Measurements from ENCODE around the gene THSD4.
A peak's percentile ranks its signal among the peaks of the same experiment; 100 is the strongest.
"Not testable (repeated sequence)": the region's sequence is repeated elsewhere in the genome, so short reads cannot be mapped to it uniquely, and the experiment has no call there.

The THSD4 gene

GRCh38 chr15:71197620-71198019 is 82.3 kb downstream of the THSD4 start:
- no peaks in the 10 kb centered on the region for H3K27me3 ChIP-seq (replicated peaks; ENCODE audit: control insufficient read depth, insufficient read depth, low read length)
- no peak overlapping the region for H3K9ac ChIP-seq (ENCODE audit: low read length)
- H3K4me3 ChIP-seq (ENCODE audit: low read length): no peak overlapping the region
- H3K4me1 ChIP-seq (ENCODE audit: control insufficient read depth, insufficient read depth, low read length): no peaks in the 10 kb centered on the region
- no peaks in the 10 kb centered on the region for H3K36me3 ChIP-seq (ENCODE audit: control insufficient read depth, insufficient read depth, low read length, severe bottlenecking)
- H3K9me3 ChIP-seq (ENCODE audit: control insufficient read depth, low read length): no peaks in the 10 kb centered on the region
- DNase-seq (ENCODE audit: low read depth): no peak

GRCh38 chr15:71198846-71199245 is 83.6 kb downstream of the THSD4 start:
- H3K9me3 ChIP-seq (ENCODE audit: control insufficient read depth, low read length): no peaks in the 10 kb centered on the region
- peaks cover 3% of the 10 kb centered on the region for H3K4me1 ChIP-seq (ENCODE audit: control insufficient read depth, insufficient read depth, low read length)
- H3K27me3 ChIP-seq (replicated peaks; ENCODE audit: control insufficient read depth, insufficient read depth, low read length): no peaks in the 10 kb centered on the region
- no peak for DNase-seq (ENCODE audit: low read depth)
- no peaks in the 10 kb centered on the region for H3K36me3 ChIP-seq (ENCODE audit: control insufficient read depth, insufficient read depth, low read length, severe bottlenecking)
- no peak overlapping the region for H3K4me3 ChIP-seq (ENCODE audit: low read length)
- no peak overlapping the region for H3K9ac ChIP-seq (ENCODE audit: low read length)

- H3K36me3 ChIP-seq (ENCODE audit: control insufficient read depth, insufficient read depth, low read length, severe bottlenecking): no peaks in the 10 kb centered on the region
- no peak overlapping the region for H3K4me3 ChIP-seq (ENCODE audit: low read length)
- no peaks in the 10 kb centered on the region for H3K27me3 ChIP-seq (replicated peaks; ENCODE audit: control insufficient read depth, insufficient read depth, low read length)
- peaks cover 7% of the 10 kb centered on the region for H3K4me1 ChIP-seq (ENCODE audit: control insufficient read depth, insufficient read depth, low read length)
- no peak for DNase-seq (ENCODE audit: low read depth)
- no peaks in the 10 kb centered on the region for H3K9me3 ChIP-seq (ENCODE audit: control insufficient read depth, low read length)
- H3K9ac ChIP-seq (ENCODE audit: low read length): no peak overlapping the region
These were observed 84.4 kb downstream of the THSD4 start for GRCh38 chr15:71199384-71200351.

GRCh38 chr15:71201477-71201876 is 86.2 kb downstream of the THSD4 start:
- no peaks in the 10 kb centered on the region for H3K9me3 ChIP-seq (ENCODE audit: control insufficient read depth, low read length)
- H3K27me3 ChIP-seq (replicated peaks; ENCODE audit: control insufficient read depth, insufficient read depth, low read length): no peaks in the 10 kb centered on the region
- no peak overlapping the region for H3K9ac ChIP-seq (ENCODE audit: low read length)
- H3K4me1 ChIP-seq (ENCODE audit: control insufficient read depth, insufficient read depth, low read length): peaks cover 7% of the 10 kb centered on the region
- no peak overlapping the region for H3K4me3 ChIP-seq (ENCODE audit: low read length)
- no peak for DNase-seq (ENCODE audit: low read depth)
- no peaks in the 10 kb centered on the region for H3K36me3 ChIP-seq (ENCODE audit: control insufficient read depth, insufficient read depth, low read length, severe bottlenecking)

GRCh38 chr15:71202712-71203111 is 87.4 kb downstream of the THSD4 start:
- no peak overlapping the region for H3K9ac ChIP-seq (ENCODE audit: low read length)
- no peak for DNase-seq (ENCODE audit: low read depth)
- no peaks in the 10 kb centered on the region for H3K27me3 ChIP-seq (replicated peaks; ENCODE audit: control insufficient read depth, insufficient read depth, low read length)
- H3K36me3 ChIP-seq (ENCODE audit: control insufficient read depth, insufficient read depth, low read length, severe bottlenecking): no peaks in the 10 kb centered on the region
- H3K4me1 ChIP-seq (ENCODE audit: control insufficient read depth, insufficient read depth, low read length): peaks cover 7% of the 10 kb centered on the region
- no peaks in the 10 kb centered on the region for H3K9me3 ChIP-seq (ENCODE audit: control insufficient read depth, low read length)
- H3K4me3 ChIP-seq (ENCODE audit: low read length): no peak overlapping the region

GRCh38 chr15:71203586-71204474 is 88.6 kb downstream of the THSD4 start:
- H3K9ac ChIP-seq (ENCODE audit: low read length): no peak overlapping the region
- peaks cover 7% of the 10 kb centered on the region for H3K4me1 ChIP-seq (ENCODE audit: control insufficient read depth, insufficient read depth, low read length)
- H3K9me3 ChIP-seq (ENCODE audit: control insufficient read depth, low read length): no peaks in the 10 kb centered on the region
- H3K36me3 ChIP-seq (ENCODE audit: control insufficient read depth, insufficient read depth, low read length, severe bottlenecking): no peaks in the 10 kb centered on the region
- H3K4me3 ChIP-seq (ENCODE audit: low read length): no peak overlapping the region
- H3K27me3 ChIP-seq (replicated peaks; ENCODE audit: control insufficient read depth, insufficient read depth, low read length): no peaks in the 10 kb centered on the region
- DNase-seq (ENCODE audit: low read depth): peak; percentile 16

- Histone ChIP-seq H3K4me3 (ENCODE audit: low read length) (no peak overlapping the region), H3K27me3 (replicated peaks; ENCODE audit: control insufficient read depth, insufficient read depth, low read length) (no peaks in the 10 kb centered on the region), H3K36me3 (ENCODE audit: control insufficient read depth, insufficient read depth, low read length, severe bottlenecking) (no peaks in the 10 kb centered on the region)
These were observed 91.9 kb downstream of the THSD4 start for GRCh38 chr15:71207141-71207540.

GRCh38 chr15:71212146-71212545 is 96.9 kb downstream of the THSD4 start:
- no peak for DNase-seq (ENCODE audit: low read depth)
- Histone ChIP-seq H3K27me3 (replicated peaks; ENCODE audit: control insufficient read depth, insufficient read depth, low read length) (no peaks in the 10 kb centered on the region), H3K9me3 (ENCODE audit: control insufficient read depth, low read length) (no peaks in the 10 kb centered on the region), H3K36me3 (ENCODE audit: control insufficient read depth, insufficient read depth, low read length, severe bottlenecking) (no peaks in the 10 kb centered on the region), H3K4me1 (ENCODE audit: control insufficient read depth, insufficient read depth, low read length) (peaks cover 5% of the 10 kb centered on the region), H3K4me3 (ENCODE audit: low read length) (peak overlapping the region; percentile 28), H3K9ac (ENCODE audit: low read length) (no peak overlapping the region)

More at GRCh38 chr15:71207141-71207540, 91.9 kb downstream of the THSD4 start:
- H3K9ac ChIP-seq (ENCODE audit: low read length): no peak overlapping the region
- no peaks in the 10 kb centered on the region for H3K9me3 ChIP-seq (ENCODE audit: control insufficient read depth, low read length)
- peaks cover 7% of the 10 kb centered on the region for H3K4me1 ChIP-seq (ENCODE audit: control insufficient read depth, insufficient read depth, low read length)
- no peak for DNase-seq (ENCODE audit: low read depth)

- H3K36me3 ChIP-seq (ENCODE audit: control insufficient read depth, insufficient read depth, low read length, severe bottlenecking); H3K9ac ChIP-seq (ENCODE audit: low read length); DNase-seq (ENCODE audit: low read depth); H3K9me3 ChIP-seq (ENCODE audit: control insufficient read depth, low read length); H3K4me3 ChIP-seq (ENCODE audit: low read length); H3K27me3 ChIP-seq (replicated peaks; ENCODE audit: control insufficient read depth, insufficient read depth, low read length): not testable (repeated sequence)
- peaks cover 14% of the 10 kb centered on the region for H3K4me1 ChIP-seq (ENCODE audit: control insufficient read depth, insufficient read depth, low read length)
These were observed 98.7 kb downstream of the THSD4 start for GRCh38 chr15:71213943-71214342.

- no peak overlapping the region for H3K9ac ChIP-seq (ENCODE audit: low read length)
- peaks cover 26% of the 10 kb centered on the region for H3K4me1 ChIP-seq (ENCODE audit: control insufficient read depth, insufficient read depth, low read length)
- DNase-seq (ENCODE audit: low read depth): no peak
- no peaks in the 10 kb centered on the region for H3K27me3 ChIP-seq (replicated peaks; ENCODE audit: control insufficient read depth, insufficient read depth, low read length)
- no peaks in the 10 kb centered on the region for H3K9me3 ChIP-seq (ENCODE audit: control insufficient read depth, low read length)
- H3K36me3 ChIP-seq (ENCODE audit: control insufficient read depth, insufficient read depth, low read length, severe bottlenecking): no peaks in the 10 kb centered on the region
- H3K4me3 ChIP-seq (ENCODE audit: low read length): no peak overlapping the region
These were observed 100.0 kb downstream of the THSD4 start for GRCh38 chr15:71215126-71215894.

Measured in adipocyte (in vitro differentiated cells).